ENCODE measurements around the gene HIPK2. TPM values are rescaled to one million over a fixed set of nuclear protein-coding genes. Genes with fewer than 3 reads are reported as not detected.

Gene HIPK2
- total RNA-seq, 1 experiment from 2014 or later = 35.2 TPM

DNA sequence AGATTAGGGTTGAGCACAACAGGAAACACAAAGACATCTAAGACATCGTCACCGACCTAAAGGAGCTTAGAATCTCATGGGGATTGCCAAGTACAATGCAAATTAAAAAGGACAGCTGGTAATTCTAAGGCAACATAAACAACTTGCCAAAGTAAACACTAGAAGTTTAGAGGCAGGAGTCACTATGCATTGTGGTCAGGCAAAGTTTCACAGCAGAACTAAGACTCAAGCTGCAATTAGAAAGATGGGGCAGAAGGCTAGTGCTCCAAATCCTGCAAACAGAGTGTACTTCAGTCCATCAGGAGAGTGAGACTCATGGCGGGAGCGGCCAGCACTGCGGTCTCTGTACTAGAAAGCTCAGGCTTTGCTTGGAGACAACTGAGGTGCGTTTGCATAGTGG lies 52.7 kb downstream of the HIPK2 start:
- H3K4me2 ChIP-seq = no peak overlapping the region
- peaks cover 13% of the 10 kb centered on the region for H3F3A ChIP-seq (ENCODE audit: insufficient read depth, low read depth)
- CTCF ChIA-PET = no interaction called here

DNA sequence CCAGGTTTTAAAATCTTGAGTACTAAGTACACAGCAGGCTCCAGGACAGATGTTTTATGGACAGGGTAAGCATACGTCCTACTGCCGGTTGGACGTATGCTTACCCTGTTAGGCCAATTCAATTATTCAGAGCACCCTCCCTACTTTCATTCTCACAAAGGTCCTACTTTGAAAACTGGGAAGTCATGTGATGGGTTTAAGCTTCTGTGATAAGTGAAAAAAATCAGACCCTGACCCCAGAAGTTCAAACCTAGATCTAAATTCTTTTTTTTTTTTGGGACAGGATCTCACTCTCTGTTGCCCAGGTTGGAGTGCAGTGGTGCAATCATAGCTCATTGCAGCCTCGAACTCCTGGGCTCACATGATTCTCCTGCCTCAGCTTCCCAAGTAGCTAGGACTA lies 55.2 kb downstream of the HIPK2 start:
- no peak for DNase-seq
- peaks cover 46% of the 10 kb centered on the region for H3K4me1 ChIP-seq (replicated peaks; ENCODE audit: insufficient read depth)
- no peaks in the 10 kb centered on the region for H4K20me1 ChIP-seq (ENCODE audit: insufficient read depth)
- no peak overlapping the region for H3K27ac ChIP-seq
- H3K9me2 ChIP-seq (ENCODE audit: insufficient read depth) = no peaks in the 10 kb centered on the region
- TF ChIP-seq, protein P1, sequence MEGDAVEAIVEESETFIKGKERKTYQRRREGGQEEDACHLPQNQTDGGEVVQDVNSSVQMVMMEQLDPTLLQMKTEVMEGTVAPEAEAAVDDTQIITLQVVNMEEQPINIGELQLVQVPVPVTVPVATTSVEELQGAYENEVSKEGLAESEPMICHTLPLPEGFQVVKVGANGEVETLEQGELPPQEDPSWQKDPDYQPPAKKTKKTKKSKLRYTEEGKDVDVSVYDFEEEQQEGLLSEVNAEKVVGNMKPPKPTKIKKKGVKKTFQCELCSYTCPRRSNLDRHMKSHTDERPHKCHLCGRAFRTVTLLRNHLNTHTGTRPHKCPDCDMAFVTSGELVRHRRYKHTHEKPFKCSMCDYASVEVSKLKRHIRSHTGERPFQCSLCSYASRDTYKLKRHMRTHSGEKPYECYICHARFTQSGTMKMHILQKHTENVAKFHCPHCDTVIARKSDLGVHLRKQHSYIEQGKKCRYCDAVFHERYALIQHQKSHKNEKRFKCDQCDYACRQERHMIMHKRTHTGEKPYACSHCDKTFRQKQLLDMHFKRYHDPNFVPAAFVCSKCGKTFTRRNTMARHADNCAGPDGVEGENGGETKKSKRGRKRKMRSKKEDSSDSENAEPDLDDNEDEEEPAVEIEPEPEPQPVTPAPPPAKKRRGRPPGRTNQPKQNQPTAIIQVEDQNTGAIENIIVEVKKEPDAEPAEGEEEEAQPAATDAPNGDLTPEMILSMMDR (conservative IDR thresholded peaks at IDR 0.05) = no peak
- no peak for TF ChIP-seq EZH2 (IDR thresholded peaks at IDR 0.05; ENCODE audit: low read depth)
- CTCF ChIA-PET = interaction anchor here (0.6 kb wide), 1 partner anchor 1828 kb away, joined by 3 read pairs; no protein-coding TSS in a partner anchor
- no peaks in the 10 kb centered on the region for H3K9me3 ChIP-seq (ENCODE audit: insufficient read depth, low read depth)
- H3K79me2 ChIP-seq (ENCODE audit: low read depth) = peaks cover 8% of the 10 kb centered on the region; the same call in 1 of the 2 replicates
- no peak overlapping the region for H2AFZ ChIP-seq
- no peaks in the 10 kb centered on the region for H3K36me3 ChIP-seq (ENCODE audit: low read depth)
- no TSS peak for BruUV-seq (replicated peaks)
- no peak overlapping the region for H3K4me2 ChIP-seq
- no peaks in the 10 kb centered on the region for H3K27me3 ChIP-seq (ENCODE audit: insufficient read depth, low read depth)
- intact Hi-C loops (cut with micrococcal nuclease; ENCODE audit: unreplicated experiment) = no loop called here
- POLR2A ChIA-PET (ENCODE audit: unreplicated experiment) = no interaction called here
- H3F3A ChIP-seq (ENCODE audit: insufficient read depth, low read depth) = peaks cover 13% of the 10 kb centered on the region
- no peak overlapping the region for H3K4me3 ChIP-seq

More for the DNA sequence above, 52.7 kb downstream of the HIPK2 start:
- Histone ChIP-seq H3K4me1 (replicated peaks; ENCODE audit: insufficient read depth) (peaks cover 46% of the 10 kb centered on the region), H3K36me3 (ENCODE audit: low read depth) (no peaks in the 10 kb centered on the region), H3K9me3 (ENCODE audit: insufficient read depth, low read depth) (no peaks in the 10 kb centered on the region; the same call in 1 of the 2 replicates), H3K9me2 (ENCODE audit: insufficient read depth) (no peaks in the 10 kb centered on the region), H3K4me3 (no peak overlapping the region), H4K20me1 (ENCODE audit: insufficient read depth) (no peaks in the 10 kb centered on the region), H3K27me3 (ENCODE audit: insufficient read depth, low read depth) (no peaks in the 10 kb centered on the region), H3K79me2 (ENCODE audit: low read depth) (peaks cover 8% of the 10 kb centered on the region; the same call in 1 of the 2 replicates), H2AFZ (no peak overlapping the region), H3K27ac (no peak overlapping the region)
- TF ChIP-seq EZH2 (IDR thresholded peaks at IDR 0.05; ENCODE audit: low read depth) = no peak
- TF ChIP-seq, protein P1 (conservative IDR thresholded peaks at IDR 0.05) = no peak
- POLR2A ChIA-PET (ENCODE audit: unreplicated experiment) = no interaction called here
- intact Hi-C loops (cut with micrococcal nuclease; ENCODE audit: unreplicated experiment) = no loop called here
- peak in 1 of 2 experiments; percentile 42 for DNase-seq
- BruUV-seq (replicated peaks) = no TSS peak

DNA sequence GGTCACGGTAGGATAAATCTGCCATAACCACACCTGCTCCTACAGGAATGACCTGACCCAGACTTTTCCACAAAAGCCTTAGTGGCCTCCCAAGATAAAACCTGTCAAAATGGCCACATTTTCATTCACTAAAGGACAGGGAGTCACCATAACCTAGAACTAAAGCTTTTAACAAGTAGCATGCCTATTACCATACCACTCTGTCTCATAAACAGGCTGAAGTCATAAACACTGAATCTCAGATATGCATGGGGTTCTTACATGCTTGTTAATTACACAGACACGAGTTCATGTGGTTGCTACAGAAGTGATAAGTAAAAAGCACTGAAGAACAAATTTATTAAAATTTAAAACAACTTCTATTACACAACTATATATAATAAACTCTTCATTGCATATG lies 56.0 kb downstream of the HIPK2 start:
- TF ChIP-seq, protein P1 (conservative IDR thresholded peaks at IDR 0.05) = no peak
- TF ChIP-seq EZH2 (IDR thresholded peaks at IDR 0.05; ENCODE audit: low read depth) = no peak
- H3K79me2 ChIP-seq (ENCODE audit: low read depth) = peaks cover 8% of the 10 kb centered on the region; the same call in 1 of the 2 replicates
- intact Hi-C loops (cut with micrococcal nuclease; ENCODE audit: unreplicated experiment) = no loop called here
- H3K27me3 ChIP-seq (ENCODE audit: insufficient read depth, low read depth) = no peaks in the 10 kb centered on the region
- H3K4me1 ChIP-seq (replicated peaks; ENCODE audit: insufficient read depth) = peaks cover 38% of the 10 kb centered on the region
- CTCF ChIA-PET = no interaction called here
- no TSS peak for BruUV-seq (replicated peaks)
- H3K9me2 ChIP-seq (ENCODE audit: insufficient read depth) = no peaks in the 10 kb centered on the region
- no peaks in the 10 kb centered on the region for H3K36me3 ChIP-seq (ENCODE audit: low read depth)
- no peak overlapping the region for H3K4me2 ChIP-seq
- H4K20me1 ChIP-seq (ENCODE audit: insufficient read depth) = no peaks in the 10 kb centered on the region
- no peak overlapping the region for H3K27ac ChIP-seq
- DNase-seq = no peak
- no peak overlapping the region for H2AFZ ChIP-seq
- H3F3A ChIP-seq (ENCODE audit: insufficient read depth, low read depth) = peaks cover 13% of the 10 kb centered on the region
- POLR2A ChIA-PET (ENCODE audit: unreplicated experiment) = no interaction called here
- H3K9me3 ChIP-seq (ENCODE audit: insufficient read depth, low read depth) = no peaks in the 10 kb centered on the region
- no peak overlapping the region for H3K4me3 ChIP-seq
